ENCODE measurements around the gene CACNA1B.

The CACNA1B gene

GRCh38 chr9:137953683-137954438 lies 76.3 kb downstream of the CACNA1B start:
- Histone ChIP-seq H3K23ac (ENCODE audit: low read depth, low read length, poor library complexity) (peak overlapping the region; percentile 10), H2BK15ac (ENCODE audit: low read length) (no peak overlapping the region), H4K91ac (ENCODE audit: low read depth, low read length, poor library complexity) (no peak overlapping the region), H2BK12ac (ENCODE audit: low read length) (no peak overlapping the region), H3K4me1 (ENCODE audit: control insufficient read depth in 2 of 2, insufficient read depth in 1 of 2, low read depth in 1 of 2, low read length in 2 of 2) (peaks cover 0 to under 1% of the 10 kb centered on the region in 2 donors), H2AK5ac (ENCODE audit: low read depth, low read length) (peak overlapping the region; percentile 38), H3K9ac (ENCODE audit: low read depth, low read length, poor library complexity) (no peak overlapping the region), H3K4me2 (ENCODE audit: insufficient read depth, low read length, poor library complexity, severe bottlenecking) (no peak overlapping the region), H4K8ac (ENCODE audit: low read depth, low read length) (no peak overlapping the region), H3K4me3 (ENCODE audit: low read length in 2 of 2) (no peak overlapping the region), H2BK120ac (ENCODE audit: low read depth, low read length) (no peak overlapping the region), H2BK5ac (ENCODE audit: low read length) (no peak overlapping the region), H3K18ac (ENCODE audit: low read length) (peak overlapping the region; percentile 25), H2AFZ (ENCODE audit: low read length) (no peak overlapping the region), H3K9me3 (replicated peaks in 1 of 2; ENCODE audit: control insufficient read depth in 2 of 2, insufficient read depth in 1 of 2, low read depth in 1 of 2, low read length in 2 of 2) (peaks cover 0 to 19% of the 10 kb centered on the region in 2 donors), H3K14ac (ENCODE audit: low read length) (peak overlapping the region; percentile 64), H3K36me3 (replicated peaks in 1 of 2; ENCODE audit: control insufficient read depth in 2 of 2, insufficient read depth in 2 of 2, low read length in 2 of 2) (peaks cover 0 to 2% of the 10 kb centered on the region in 2 donors), H3K27ac (replicated peaks; ENCODE audit: low read length) (no peak overlapping the region), H3K27me3 (ENCODE audit: control insufficient read depth in 3 of 3, insufficient read depth in 3 of 3, low read depth in 1 of 3, low read length in 3 of 3) (peaks cover 0 to 1% (median 0%) of the 10 kb centered on the region in 3 experiments), H3K79me1 (ENCODE audit: low read depth, low read length) (no peaks in the 10 kb centered on the region), H3K4ac (ENCODE audit: low read length) (no peak overlapping the region)
- WGBS, 2 donors (ENCODE audit: extremely low coverage in 2 of 2, insufficient read length in 2 of 2, insufficient replicate concordance in 1 of 2) = no CpG with 5 or more reads among the region's 10 CpGs
- DNase-seq (ENCODE audit: low spot score) = no peak

DNA sequence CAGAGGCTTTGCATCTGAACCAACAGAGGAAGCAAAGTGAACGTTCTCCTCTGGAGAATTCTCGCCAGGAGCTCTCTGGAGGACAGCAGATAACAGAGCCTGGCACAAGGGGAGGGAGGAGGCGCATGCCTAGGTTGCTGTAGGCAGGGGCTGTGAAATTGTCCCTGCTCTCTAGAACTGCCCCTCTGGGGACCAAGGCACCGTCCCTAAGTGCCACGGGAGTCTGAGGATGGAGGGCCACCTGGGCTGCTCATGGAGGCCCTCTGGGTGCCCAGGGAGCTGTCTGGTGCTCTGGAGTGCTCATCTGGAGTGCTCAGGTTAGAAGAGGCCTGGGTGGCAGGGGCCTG lies 77.6 kb downstream of the CACNA1B start:
- H3K23ac ChIP-seq (ENCODE audit: low read depth, low read length, poor library complexity) = no peak overlapping the region
- H3K36me3 ChIP-seq (replicated peaks in 1 of 2; ENCODE audit: control insufficient read depth in 2 of 2, insufficient read depth in 2 of 2, low read length in 2 of 2) = no peaks in the 10 kb centered on the region
- H3K14ac ChIP-seq (ENCODE audit: low read length) = no peak overlapping the region
- no peak overlapping the region for H3K4ac ChIP-seq (ENCODE audit: low read length)
- H3K27me3 ChIP-seq (ENCODE audit: control insufficient read depth in 3 of 3, insufficient read depth in 3 of 3, low read depth in 1 of 3, low read length in 3 of 3) = no peaks in the 10 kb centered on the region
- H3K18ac ChIP-seq (ENCODE audit: low read length) = no peak overlapping the region
- no peak overlapping the region for H2AFZ ChIP-seq (ENCODE audit: low read length)
- no peak overlapping the region for H3K4me2 ChIP-seq (ENCODE audit: insufficient read depth, low read length, poor library complexity, severe bottlenecking)
- no peaks in the 10 kb centered on the region for H3K79me1 ChIP-seq (ENCODE audit: low read depth, low read length)
- H3K4me1 ChIP-seq (ENCODE audit: control insufficient read depth in 2 of 2, insufficient read depth in 1 of 2, low read depth in 1 of 2, low read length in 2 of 2) = no peaks in the 10 kb centered on the region
- H3K4me3 ChIP-seq (ENCODE audit: low read length in 2 of 2) = no peak overlapping the region
- H2BK120ac ChIP-seq (ENCODE audit: low read depth, low read length) = no peak overlapping the region
- no peak overlapping the region for H2BK15ac ChIP-seq (ENCODE audit: low read length)
- WGBS, 2 donors (ENCODE audit: extremely low coverage in 2 of 2, insufficient read length in 2 of 2, insufficient replicate concordance in 1 of 2) = no CpG with 5 or more reads among the region's 5 CpGs
- H2AK5ac ChIP-seq (ENCODE audit: low read depth, low read length) = no peak overlapping the region
- H2BK12ac ChIP-seq (ENCODE audit: low read length) = no peak overlapping the region
- no peak overlapping the region for H3K9ac ChIP-seq (ENCODE audit: low read depth, low read length, poor library complexity)
- no peak overlapping the region for H4K91ac ChIP-seq (ENCODE audit: low read depth, low read length, poor library complexity)
- H2BK5ac ChIP-seq (ENCODE audit: low read length) = peak overlapping the region; percentile 31
- H3K27ac ChIP-seq (replicated peaks; ENCODE audit: low read length) = no peak overlapping the region
- H3K9me3 ChIP-seq (replicated peaks in 1 of 2; ENCODE audit: control insufficient read depth in 2 of 2, insufficient read depth in 1 of 2, low read depth in 1 of 2, low read length in 2 of 2) = peaks cover 0 to 8% of the 10 kb centered on the region in 2 donors
- no peak for DNase-seq (ENCODE audit: low spot score)
- H4K8ac ChIP-seq (ENCODE audit: low read depth, low read length) = no peak overlapping the region

GRCh38 chr9:137955586-137955985 lies 78.0 kb downstream of the CACNA1B start:
- no peak overlapping the region for H3K14ac ChIP-seq (ENCODE audit: low read length)
- H2BK120ac ChIP-seq (ENCODE audit: low read depth, low read length) = no peak overlapping the region
- H2AFZ ChIP-seq (ENCODE audit: low read length) = no peak overlapping the region
- DNase-seq (ENCODE audit: low spot score) = no peak
- H3K4me1 ChIP-seq (ENCODE audit: control insufficient read depth in 2 of 2, insufficient read depth in 1 of 2, low read depth in 1 of 2, low read length in 2 of 2) = no peaks in the 10 kb centered on the region
- H3K27me3 ChIP-seq (ENCODE audit: control insufficient read depth in 3 of 3, insufficient read depth in 3 of 3, low read depth in 1 of 3, low read length in 3 of 3) = peaks cover 0 to 3% (median 0%) of the 10 kb centered on the region in 3 experiments
- H3K27ac ChIP-seq (replicated peaks; ENCODE audit: low read length) = no peak overlapping the region
- no peak overlapping the region for H2AK5ac ChIP-seq (ENCODE audit: low read depth, low read length)
- H2BK15ac ChIP-seq (ENCODE audit: low read length) = no peak overlapping the region
- no peak overlapping the region for H4K8ac ChIP-seq (ENCODE audit: low read depth, low read length)
- no peaks in the 10 kb centered on the region for H3K36me3 ChIP-seq (replicated peaks in 1 of 2; ENCODE audit: control insufficient read depth in 2 of 2, insufficient read depth in 2 of 2, low read length in 2 of 2)
- no peak overlapping the region for H3K23ac ChIP-seq (ENCODE audit: low read depth, low read length, poor library complexity)
- H3K4me2 ChIP-seq (ENCODE audit: insufficient read depth, low read length, poor library complexity, severe bottlenecking) = no peak overlapping the region
- peak overlapping the region; percentile 54 for H3K18ac ChIP-seq (ENCODE audit: low read length)
- H3K79me1 ChIP-seq (ENCODE audit: low read depth, low read length) = no peaks in the 10 kb centered on the region
- H3K9ac ChIP-seq (ENCODE audit: low read depth, low read length, poor library complexity) = no peak overlapping the region
- H3K9me3 ChIP-seq (replicated peaks in 1 of 2; ENCODE audit: control insufficient read depth in 2 of 2, insufficient read depth in 1 of 2, low read depth in 1 of 2, low read length in 2 of 2) = peaks cover 0 to 8% of the 10 kb centered on the region in 2 donors
- no CpG with 5 or more reads among the region's 14 CpGs for WGBS, 2 donors (ENCODE audit: extremely low coverage in 2 of 2, insufficient read length in 2 of 2, insufficient replicate concordance in 1 of 2)
- H3K4ac ChIP-seq (ENCODE audit: low read length) = no peak overlapping the region
- H2BK5ac ChIP-seq (ENCODE audit: low read length) = no peak overlapping the region
- no peak overlapping the region for H2BK12ac ChIP-seq (ENCODE audit: low read length)
- H4K91ac ChIP-seq (ENCODE audit: low read depth, low read length, poor library complexity) = no peak overlapping the region
- no peak overlapping the region for H3K4me3 ChIP-seq (ENCODE audit: low read length in 2 of 2)

DNA sequence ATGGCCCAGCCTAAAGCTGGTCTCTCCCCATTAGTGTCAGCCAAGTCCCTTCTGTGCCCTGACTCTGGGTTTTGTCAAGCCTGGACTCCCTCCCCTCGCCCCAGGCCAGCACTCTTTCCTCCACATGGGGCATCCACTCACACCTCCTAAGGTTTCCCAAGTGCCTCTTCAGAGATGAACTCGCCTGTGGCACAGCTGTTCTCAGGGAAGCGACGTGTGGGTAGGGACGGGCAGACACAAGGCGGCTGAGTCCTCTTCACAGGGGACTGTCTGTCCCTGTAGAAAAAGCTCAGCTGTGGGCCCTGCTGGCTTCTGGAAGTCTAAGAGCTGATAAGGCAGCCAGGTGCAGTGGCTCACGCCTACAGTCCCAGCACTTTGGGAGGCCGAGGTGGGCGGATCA lies 78.5 kb downstream of the CACNA1B start:
- H3K27ac ChIP-seq (replicated peaks; ENCODE audit: low read length) = no peak overlapping the region
- H3K4me3 ChIP-seq (ENCODE audit: low read length in 2 of 2) = no peak overlapping the region
- H3K4ac ChIP-seq (ENCODE audit: low read length) = no peak overlapping the region
- H3K36me3 ChIP-seq (replicated peaks in 1 of 2; ENCODE audit: control insufficient read depth in 2 of 2, insufficient read depth in 2 of 2, low read length in 2 of 2) = no peaks in the 10 kb centered on the region
- H4K8ac ChIP-seq (ENCODE audit: low read depth, low read length) = no peak overlapping the region
- H2BK120ac ChIP-seq (ENCODE audit: low read depth, low read length) = no peak overlapping the region
- DNase-seq (ENCODE audit: low spot score) = no peak
- H3K23ac ChIP-seq (ENCODE audit: low read depth, low read length, poor library complexity) = no peak overlapping the region
- no peaks in the 10 kb centered on the region for H3K79me1 ChIP-seq (ENCODE audit: low read depth, low read length)
- no CpG with 5 or more reads among the region's 9 CpGs for WGBS, 2 donors (ENCODE audit: extremely low coverage in 2 of 2, insufficient read length in 2 of 2, insufficient replicate concordance in 1 of 2)
- peaks cover 0 to 8% of the 10 kb centered on the region in 2 donors for H3K9me3 ChIP-seq (replicated peaks in 1 of 2; ENCODE audit: control insufficient read depth in 2 of 2, insufficient read depth in 1 of 2, low read depth in 1 of 2, low read length in 2 of 2)
- no peak overlapping the region for H2BK5ac ChIP-seq (ENCODE audit: low read length)
- no peaks in the 10 kb centered on the region for H3K4me1 ChIP-seq (ENCODE audit: control insufficient read depth in 2 of 2, insufficient read depth in 1 of 2, low read depth in 1 of 2, low read length in 2 of 2)
- no peak overlapping the region for H3K4me2 ChIP-seq (ENCODE audit: insufficient read depth, low read length, poor library complexity, severe bottlenecking)
- peaks cover 0 to 3% (median 0%) of the 10 kb centered on the region in 3 experiments for H3K27me3 ChIP-seq (ENCODE audit: control insufficient read depth in 3 of 3, insufficient read depth in 3 of 3, low read depth in 1 of 3, low read length in 3 of 3)
- H2BK12ac ChIP-seq (ENCODE audit: low read length) = no peak overlapping the region
- H2AK5ac ChIP-seq (ENCODE audit: low read depth, low read length) = no peak overlapping the region
- H3K9ac ChIP-seq (ENCODE audit: low read depth, low read length, poor library complexity) = no peak overlapping the region
- no peak overlapping the region for H3K14ac ChIP-seq (ENCODE audit: low read length)
- H4K91ac ChIP-seq (ENCODE audit: low read depth, low read length, poor library complexity) = no peak overlapping the region
- no peak overlapping the region for H2BK15ac ChIP-seq (ENCODE audit: low read length)
- no peak overlapping the region for H3K18ac ChIP-seq (ENCODE audit: low read length)
- H2AFZ ChIP-seq (ENCODE audit: low read length) = no peak overlapping the region
